HTR-8/SVneo (cell line): ENCODE measurements around the gene CAMSAP1.
"Not testable (repeated sequence)": the region's sequence is repeated elsewhere in the genome, so short reads cannot be mapped to it uniquely, and the experiment has no call there.

Experiments used
- DNase-seq: peaks from one replicate; pipeline ENCODE4 v3.0.0; 2011; ENCODE audit warnings: low spot score, mixed read lengths; ENCODE audit not compliant: insufficient read length
- FAIRE-seq: peaks from 2 replicates; lab custom pipeline; 2011; peaks lifted over from hg19 to GRCh38; lab: Jason Lieb, UNC

Gene CAMSAP1

GRCh38 chr9:135903358-135903656, 4.0 kb downstream of the CAMSAP1 start:
- DNase-seq (no peak), FAIRE-seq (no peak)

- DNase-seq, result no peak
- FAIRE-seq, result no peak
Observed at GRCh38 chr9:135902655-135903357, 4.5 kb downstream of the CAMSAP1 start.

GRCh38 chr9:135901826-135902225, 5.5 kb downstream of the CAMSAP1 start:
- DNase-seq, result no peak
- no peak for FAIRE-seq

GRCh38 chr9:135901031-135901758, 6.2 kb downstream of the CAMSAP1 start:
- FAIRE-seq, result no peak

GRCh38 chr9:135898634-135899407, 8.5 kb downstream of the CAMSAP1 start:
- DNase-seq (no peak), FAIRE-seq (no peak)

More at GRCh38 chr9:135901031-135901758, 6.2 kb downstream of the CAMSAP1 start:
- no peak for DNase-seq

GRCh38 chr9:135896626-135897025, 10.7 kb downstream of the CAMSAP1 start:
- FAIRE-seq, result no peak
- no peak for DNase-seq

- DNase-seq (no peak), FAIRE-seq (no peak)
Observed at GRCh38 chr9:135896205-135896604, 11.1 kb downstream of the CAMSAP1 start.

GRCh38 chr9:135895202-135895848, 12.0 kb downstream of the CAMSAP1 start:
- FAIRE-seq (no peak), DNase-seq (no peak)

GRCh38 chr9:135893104-135893503, 14.2 kb downstream of the CAMSAP1 start:
- DNase-seq (no peak), FAIRE-seq (no peak)

- not testable (repeated sequence) for DNase-seq, FAIRE-seq
Observed at GRCh38 chr9:135892327-135892726, 15.0 kb downstream of the CAMSAP1 start.

GRCh38 chr9:135891027-135891631, 16.2 kb downstream of the CAMSAP1 start:
- DNase-seq (no peak), FAIRE-seq (no peak)

GRCh38 chr9:135890190-135891026, 16.9 kb downstream of the CAMSAP1 start:
- no peak for FAIRE-seq
- no peak for DNase-seq

GRCh38 chr9:135889564-135890189, 17.7 kb downstream of the CAMSAP1 start:
- no peak for DNase-seq

GRCh38 chr9:135888766-135889394, 18.5 kb downstream of the CAMSAP1 start:
- FAIRE-seq, result no peak

More at GRCh38 chr9:135889564-135890189, 17.7 kb downstream of the CAMSAP1 start:
- FAIRE-seq, result no peak

GRCh38 chr9:135888126-135888765, 19.1 kb downstream of the CAMSAP1 start:
- DNase-seq, result no peak
- no peak for FAIRE-seq

More at GRCh38 chr9:135888766-135889394, 18.5 kb downstream of the CAMSAP1 start:
- DNase-seq, result no peak

- FAIRE-seq (no peak), DNase-seq (no peak)
Observed at GRCh38 chr9:135887585-135888050, 19.7 kb downstream of the CAMSAP1 start.

GRCh38 chr9:135887021-135887507, 20.3 kb downstream of the CAMSAP1 start:
- DNase-seq (no peak), FAIRE-seq (no peak)
